ENCODE results near the gene RMRP. TPM values are rescaled to one million over a fixed set of nuclear protein-coding genes. Genes with fewer than 3 reads are reported as not detected.
"Not testable (repeated sequence)": the region's sequence is repeated elsewhere in the genome, so short reads cannot be mapped to it uniquely, and the experiment has no call there.

Gene RMRP
- total RNA-seq, 2 donors from 2014 or later = 17,917 to 26,785 TPM

- DNase-seq = peak; percentile 59
- H3K4me1 ChIP-seq = no peaks in the 10 kb centered on the region
- no peaks in the 10 kb centered on the region for H3K36me3 ChIP-seq
- H3K9me3 ChIP-seq = no peaks in the 10 kb centered on the region
- H3K9ac ChIP-seq (ENCODE audit: low read depth in 2 of 2, low read length in 2 of 2) = peak overlapping the region; percentile 83 to 88
- intact Hi-C loops (cut with DNase I) = no loop called here
- TF ChIP-seq, protein P1, sequence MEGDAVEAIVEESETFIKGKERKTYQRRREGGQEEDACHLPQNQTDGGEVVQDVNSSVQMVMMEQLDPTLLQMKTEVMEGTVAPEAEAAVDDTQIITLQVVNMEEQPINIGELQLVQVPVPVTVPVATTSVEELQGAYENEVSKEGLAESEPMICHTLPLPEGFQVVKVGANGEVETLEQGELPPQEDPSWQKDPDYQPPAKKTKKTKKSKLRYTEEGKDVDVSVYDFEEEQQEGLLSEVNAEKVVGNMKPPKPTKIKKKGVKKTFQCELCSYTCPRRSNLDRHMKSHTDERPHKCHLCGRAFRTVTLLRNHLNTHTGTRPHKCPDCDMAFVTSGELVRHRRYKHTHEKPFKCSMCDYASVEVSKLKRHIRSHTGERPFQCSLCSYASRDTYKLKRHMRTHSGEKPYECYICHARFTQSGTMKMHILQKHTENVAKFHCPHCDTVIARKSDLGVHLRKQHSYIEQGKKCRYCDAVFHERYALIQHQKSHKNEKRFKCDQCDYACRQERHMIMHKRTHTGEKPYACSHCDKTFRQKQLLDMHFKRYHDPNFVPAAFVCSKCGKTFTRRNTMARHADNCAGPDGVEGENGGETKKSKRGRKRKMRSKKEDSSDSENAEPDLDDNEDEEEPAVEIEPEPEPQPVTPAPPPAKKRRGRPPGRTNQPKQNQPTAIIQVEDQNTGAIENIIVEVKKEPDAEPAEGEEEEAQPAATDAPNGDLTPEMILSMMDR (IDR thresholded peaks at IDR 0.05) = no peak
- H3K27ac ChIP-seq = peak overlapping the region; percentile 82
- peak overlapping the region; percentile 42 for H3K4me3 ChIP-seq
- H3K27me3 ChIP-seq = no peaks in the 10 kb centered on the region
Measured at GRCh38 chr9:35646153-35646532, 11.7 kb downstream of the RMRP start.

GRCh38 chr9:35645736-35646135 is 12.1 kb downstream of the RMRP start:
- intact Hi-C loops (cut with DNase I); H3K4me1 ChIP-seq; DNase-seq; H3K36me3 ChIP-seq; H3K9me3 ChIP-seq; H3K27me3 ChIP-seq: not testable (repeated sequence)
- peak overlapping the region; percentile 82 for H3K27ac ChIP-seq
- H3K9ac ChIP-seq (ENCODE audit: low read depth in 2 of 2, low read length in 2 of 2) = peak overlapping the region; percentile 83 to 88
- H3K4me3 ChIP-seq = peak overlapping the region; percentile 42

DNA sequence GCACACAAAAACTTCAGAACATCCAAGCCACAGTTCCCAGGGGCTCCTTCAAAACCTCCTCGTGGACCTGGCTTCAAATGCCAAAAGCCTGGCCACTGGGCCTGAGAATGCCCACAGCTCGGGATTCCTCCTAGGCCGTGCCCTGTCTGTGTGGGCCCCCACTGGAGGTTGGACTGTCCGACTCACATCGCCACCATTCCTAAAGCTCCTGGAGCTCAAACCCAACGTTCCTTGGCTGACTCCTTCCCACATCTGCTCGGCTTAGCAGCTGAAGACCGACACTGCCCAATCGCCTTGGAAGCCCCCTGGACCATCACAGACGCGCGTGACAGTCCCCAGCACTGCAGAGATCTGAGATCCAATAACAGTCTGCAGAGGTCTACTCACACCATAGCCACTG is 14.8 kb downstream of the RMRP start:
- intact Hi-C loops (cut with DNase I) = no loop called here
- no peak overlapping the region for H3K9ac ChIP-seq (ENCODE audit: low read depth in 2 of 2, low read length in 2 of 2)
- H3K36me3 ChIP-seq = no peaks in the 10 kb centered on the region
- no peaks in the 10 kb centered on the region for H3K9me3 ChIP-seq
- no peak overlapping the region for H3K4me3 ChIP-seq
- H3K27me3 ChIP-seq = no peaks in the 10 kb centered on the region
- no peaks in the 10 kb centered on the region for H3K4me1 ChIP-seq
- TF ChIP-seq, protein P1 (IDR thresholded peaks at IDR 0.05) = no peak
- DNase-seq = no peak
- H3K27ac ChIP-seq = no peak overlapping the region

DNA sequence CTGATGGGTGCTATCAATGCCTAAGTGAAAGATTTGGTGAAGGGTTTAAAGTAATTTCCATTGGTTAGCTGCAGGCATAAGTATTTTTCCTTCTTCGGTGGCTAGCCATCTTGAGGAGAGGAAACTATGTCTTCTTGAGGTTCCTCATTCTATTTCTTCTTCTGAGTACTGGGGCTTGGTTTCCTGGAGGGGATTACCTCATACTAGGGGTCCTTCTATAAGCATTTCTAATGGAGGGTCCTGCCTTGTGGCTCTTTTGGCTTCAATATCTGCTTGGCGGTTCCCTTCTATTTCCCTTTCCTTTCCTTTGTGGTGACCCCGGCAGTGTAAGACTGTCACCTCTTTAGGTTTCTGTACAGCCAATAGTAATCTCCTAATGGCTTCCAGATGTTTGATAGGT is 16.3 kb downstream of the RMRP start:
- H3K27ac ChIP-seq; H3K36me3 ChIP-seq; H3K9ac ChIP-seq (ENCODE audit: low read depth in 2 of 2, low read length in 2 of 2); H3K4me1 ChIP-seq; H3K9me3 ChIP-seq; H3K27me3 ChIP-seq; DNase-seq; H3K4me3 ChIP-seq; intact Hi-C loops (cut with DNase I): not testable (repeated sequence)

DNA sequence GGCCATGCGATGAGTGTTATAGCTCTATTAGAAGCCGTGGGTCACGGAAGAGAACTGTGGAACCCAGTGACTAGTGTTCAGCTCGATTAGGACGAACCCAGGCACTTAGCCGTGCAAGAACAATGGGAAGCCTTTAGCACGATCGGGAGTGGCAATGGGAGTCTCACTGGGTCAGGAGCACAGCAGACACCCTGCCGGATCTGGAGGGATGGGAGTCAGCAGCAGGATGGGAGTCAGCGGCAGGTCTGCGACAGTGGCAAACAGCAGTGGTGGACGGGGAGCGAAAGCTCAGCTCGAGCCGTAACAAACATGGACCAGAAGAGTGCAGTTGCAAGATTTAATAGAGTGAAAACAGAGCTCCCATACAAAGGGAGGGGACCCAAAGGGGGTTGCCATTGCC is 17.4 kb downstream of the RMRP start:
- H3K36me3 ChIP-seq; DNase-seq; H3K4me3 ChIP-seq; H3K27ac ChIP-seq; intact Hi-C loops (cut with DNase I); H3K27me3 ChIP-seq; H3K9me3 ChIP-seq; H3K9ac ChIP-seq (ENCODE audit: low read depth in 2 of 2, low read length in 2 of 2); H3K4me1 ChIP-seq: not testable (repeated sequence)

- Histone ChIP-seq H3K9ac (ENCODE audit: low read depth in 2 of 2, low read length in 2 of 2) (no peak overlapping the region), H3K4me3 (no peak overlapping the region), H3K27me3 (no peaks in the 10 kb centered on the region), H3K27ac (no peak overlapping the region), H3K9me3 (no peaks in the 10 kb centered on the region), H3K36me3 (no peaks in the 10 kb centered on the region), H3K4me1 (no peaks in the 10 kb centered on the region)
- intact Hi-C loops (cut with DNase I) = no loop called here
- TF ChIP-seq, protein P1 (IDR thresholded peaks at IDR 0.05) = no peak
- no peak for DNase-seq
Measured at GRCh38 chr9:35639631-35640030, 18.2 kb downstream of the RMRP start.

- H3K9ac ChIP-seq (ENCODE audit: low read depth in 2 of 2, low read length in 2 of 2); H3K4me1 ChIP-seq; H3K4me3 ChIP-seq; H3K36me3 ChIP-seq; H3K9me3 ChIP-seq; DNase-seq; intact Hi-C loops (cut with DNase I); H3K27ac ChIP-seq; H3K27me3 ChIP-seq: not testable (repeated sequence)
Measured at GRCh38 chr9:35639225-35639624, 18.6 kb downstream of the RMRP start.

GRCh38 chr9:35638751-35639150 is 19.1 kb downstream of the RMRP start:
- DNase-seq; H3K9ac ChIP-seq (ENCODE audit: low read depth in 2 of 2, low read length in 2 of 2); H3K4me1 ChIP-seq; H3K4me3 ChIP-seq; intact Hi-C loops (cut with DNase I); H3K36me3 ChIP-seq; H3K27ac ChIP-seq; H3K9me3 ChIP-seq; H3K27me3 ChIP-seq: not testable (repeated sequence)

- H3K27me3 ChIP-seq; intact Hi-C loops (cut with DNase I); H3K4me1 ChIP-seq; H3K9ac ChIP-seq (ENCODE audit: low read depth in 2 of 2, low read length in 2 of 2); DNase-seq; H3K36me3 ChIP-seq; H3K9me3 ChIP-seq; H3K4me3 ChIP-seq; H3K27ac ChIP-seq: not testable (repeated sequence)
Measured at GRCh38 chr9:35637427-35637955, 20.3 kb downstream of the RMRP start.

GRCh38 chr9:35636877-35637246 is 21.0 kb downstream of the RMRP start:
- H3K4me3 ChIP-seq; H3K9me3 ChIP-seq; H3K27me3 ChIP-seq; H3K4me1 ChIP-seq; DNase-seq; intact Hi-C loops (cut with DNase I); H3K27ac ChIP-seq; H3K9ac ChIP-seq (ENCODE audit: low read depth in 2 of 2, low read length in 2 of 2); H3K36me3 ChIP-seq: not testable (repeated sequence)
